Measurements from ENCODE around the gene PDGFA. TPM values are rescaled to one million over a fixed set of nuclear protein-coding genes. Genes with fewer than 3 reads are reported as not detected.

The PDGFA gene
- total RNA-seq, 1 donor from 2014 or later, result 26.0 TPM

- Histone ChIP-seq H3K4me3 (no peak overlapping the region), H3K36me3 (no peaks in the 10 kb centered on the region), H3K4me1 (peaks cover 4% of the 10 kb centered on the region), H3K27ac (replicated peaks) (no peak overlapping the region), H3K9me3 (replicated peaks) (no peaks in the 10 kb centered on the region), H3K27me3 (ENCODE audit: low read depth) (peaks cover 40% of the 10 kb centered on the region)
- TF ChIP-seq CTCF (IDR thresholded peaks at IDR 0.05; ENCODE audit: borderline replicate concordance), result no peak
- intact Hi-C loops (cut with micrococcal nuclease), result no loop called here
- DNase-seq, result peak; percentile 11
Observed at GRCh38 chr7:484356-485101, 35.1 kb downstream of the PDGFA start.

GRCh38 chr7:483656-484355, 35.8 kb downstream of the PDGFA start:
- intact Hi-C loops (cut with micrococcal nuclease), result no loop called here

GRCh38 chr7:482521-483083, 37.0 kb downstream of the PDGFA start:
- Histone ChIP-seq H3K4me1 (peaks cover 4% of the 10 kb centered on the region), H3K9me3 (replicated peaks) (no peaks in the 10 kb centered on the region), H3K36me3 (no peaks in the 10 kb centered on the region), H3K27me3 (ENCODE audit: low read depth) (peaks cover 44% of the 10 kb centered on the region), H3K27ac (replicated peaks) (no peak overlapping the region), H3K4me3 (no peak overlapping the region)
- no peak for TF ChIP-seq CTCF (IDR thresholded peaks at IDR 0.05; ENCODE audit: borderline replicate concordance)
- intact Hi-C loops (cut with micrococcal nuclease), result no loop called here
- no peak for DNase-seq

More at GRCh38 chr7:483656-484355, 35.8 kb downstream of the PDGFA start:
- H3K27ac ChIP-seq (replicated peaks), result no peak overlapping the region
- H3K4me3 ChIP-seq, result no peak overlapping the region
- H3K27me3 ChIP-seq (ENCODE audit: low read depth), result peaks cover 44% of the 10 kb centered on the region
- H3K4me1 ChIP-seq, result peaks cover 4% of the 10 kb centered on the region
- no peaks in the 10 kb centered on the region for H3K9me3 ChIP-seq (replicated peaks)
- DNase-seq, result no peak
- TF ChIP-seq CTCF (IDR thresholded peaks at IDR 0.05; ENCODE audit: borderline replicate concordance), result no peak
- H3K36me3 ChIP-seq, result no peaks in the 10 kb centered on the region

GRCh38 chr7:481219-481930, 38.3 kb downstream of the PDGFA start:
- Histone ChIP-seq H3K36me3 (no peaks in the 10 kb centered on the region), H3K27me3 (ENCODE audit: low read depth) (peaks cover 44% of the 10 kb centered on the region), H3K9me3 (replicated peaks) (no peaks in the 10 kb centered on the region), H3K4me1 (peaks cover 4% of the 10 kb centered on the region), H3K4me3 (no peak overlapping the region), H3K27ac (replicated peaks) (no peak overlapping the region)
- intact Hi-C loops (cut with micrococcal nuclease), result no loop called here
- TF ChIP-seq CTCF (IDR thresholded peaks at IDR 0.05; ENCODE audit: borderline replicate concordance), result no peak
- peak; percentile 10 for DNase-seq

GRCh38 chr7:480531-481218, 39.0 kb downstream of the PDGFA start:
- DNase-seq, result peak; percentile 13
- intact Hi-C loops (cut with micrococcal nuclease), result no loop called here

More at GRCh38 chr7:480531-481218, 39.0 kb downstream of the PDGFA start:
- peaks cover 44% of the 10 kb centered on the region for H3K27me3 ChIP-seq (ENCODE audit: low read depth)
- H3K4me1 ChIP-seq, result peaks cover 4% of the 10 kb centered on the region
- H3K36me3 ChIP-seq, result no peaks in the 10 kb centered on the region
- no peak for TF ChIP-seq CTCF (IDR thresholded peaks at IDR 0.05; ENCODE audit: borderline replicate concordance)
- no peaks in the 10 kb centered on the region for H3K9me3 ChIP-seq (replicated peaks)
- no peak overlapping the region for H3K27ac ChIP-seq (replicated peaks)
- H3K4me3 ChIP-seq, result no peak overlapping the region
